Ectodermal cell (in vitro differentiated cells): ENCODE results near the gene ADAMTS4.
A peak's percentile ranks its signal among the peaks of the same experiment; 100 is the strongest.

Experiments
- H3K27ac ChIP-seq: 2 replicates; pipeline ENCODE4 v1.7.0; 2013; ENCODE audit warnings: mild to moderate bottlenecking, low read depth, low read length; ENCODE audit not compliant: insufficient read depth, poor library complexity, severe bottlenecking
- H3K27me3 ChIP-seq: 2 replicates; pipeline ENCODE4 v1.7.0; 2013; ENCODE audit warnings: mild to moderate bottlenecking, low read length; ENCODE audit not compliant: insufficient read depth, control insufficient read depth, poor library complexity, severe bottlenecking
- H3K36me3 ChIP-seq: one replicate; pipeline ENCODE4 v1.7.0; 2013; ENCODE audit warnings: low read length; ENCODE audit not compliant: control insufficient read depth, insufficient read depth
- H3K4me1 ChIP-seq: one replicate; pipeline ENCODE4 v1.7.0; 2013; ENCODE audit warnings: low read length; ENCODE audit not compliant: control insufficient read depth, insufficient read depth
- H3K4me3 ChIP-seq: 2 replicates; pipeline ENCODE4 v1.7.0; 2013; ENCODE audit warnings: low read depth, low read length, control low read depth; ENCODE audit not compliant: insufficient read depth
- H3K9me3 ChIP-seq: 2 replicates; pipeline ENCODE4 v1.7.0; 2013; ENCODE audit warnings: mild to moderate bottlenecking, low read length, moderate library complexity; ENCODE audit not compliant: control insufficient read depth
- WGBS, 2 experiments: methylation state at CpG; one replicate each; pipeline ENCODE4 v1.1.7; 2013; ENCODE audit warnings: missing lambda C conversion rate in 2 of 2; 5-methylcytosine and 5-hydroxymethylcytosine counted together

ADAMTS4 gene

GRCh38 chr1:161172776-161173376, 26.0 kb downstream of the ADAMTS4 start:
- Histone ChIP-seq H3K9me3 (no peaks in the 10 kb centered on the region), H3K4me1 (no peaks in the 10 kb centered on the region), H3K27ac (no peak overlapping the region), H3K36me3 (peaks cover 40% of the 10 kb centered on the region), H3K27me3 (no peaks in the 10 kb centered on the region), H3K4me3 (no peak overlapping the region)
- WGBS, 2 experiments = 91 to 93% methylated on average over 4 of the region's 4 CpGs

GRCh38 chr1:161172349-161172748, 26.5 kb downstream of the ADAMTS4 start:
- Histone ChIP-seq H3K4me1 (no peaks in the 10 kb centered on the region), H3K36me3 (peaks cover 40% of the 10 kb centered on the region), H3K27ac (no peak overlapping the region), H3K4me3 (no peak overlapping the region), H3K27me3 (no peaks in the 10 kb centered on the region), H3K9me3 (no peaks in the 10 kb centered on the region)
- 85 to 100% methylated on average over 1 of the region's 1 CpG for WGBS, 2 experiments

DNA sequence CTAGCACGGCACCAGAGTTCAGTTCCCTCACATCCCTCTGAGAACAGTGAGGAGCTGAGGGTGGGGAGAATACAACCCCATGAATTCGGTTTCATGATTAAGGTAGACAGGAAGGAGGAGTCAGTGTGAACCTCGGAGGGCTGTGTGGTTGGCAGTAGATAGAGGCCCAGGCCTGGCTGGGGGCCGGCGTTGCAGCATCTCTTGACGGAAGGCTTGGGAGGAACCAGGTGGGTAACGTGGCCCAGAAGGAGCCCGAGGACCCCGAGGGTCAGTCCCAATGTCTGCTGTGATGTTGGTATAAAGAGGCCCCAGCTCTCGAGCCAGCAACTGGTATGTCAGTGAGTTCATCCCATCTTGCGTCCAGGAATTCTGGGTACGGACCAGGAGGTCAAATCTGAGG, 27.2 kb downstream of the ADAMTS4 start:
- Histone ChIP-seq H3K4me3 (no peak overlapping the region), H3K27ac (no peak overlapping the region), H3K27me3 (no peaks in the 10 kb centered on the region), H3K9me3 (no peaks in the 10 kb centered on the region), H3K36me3 (peaks cover 40% of the 10 kb centered on the region), H3K4me1 (no peaks in the 10 kb centered on the region)
- WGBS, 2 experiments = 95 to 97% methylated on average over 12 of the region's 12 CpGs

- Histone ChIP-seq H3K4me1 (no peaks in the 10 kb centered on the region), H3K36me3 (peaks cover 40% of the 10 kb centered on the region), H3K27ac (no peak overlapping the region), H3K27me3 (no peaks in the 10 kb centered on the region), H3K4me3 (no peak overlapping the region), H3K9me3 (no peaks in the 10 kb centered on the region)
- WGBS, 2 experiments = 84 to 88% methylated on average over 5 of the region's 5 CpGs
Observed at GRCh38 chr1:161171191-161171590, 27.7 kb downstream of the ADAMTS4 start.

DNA sequence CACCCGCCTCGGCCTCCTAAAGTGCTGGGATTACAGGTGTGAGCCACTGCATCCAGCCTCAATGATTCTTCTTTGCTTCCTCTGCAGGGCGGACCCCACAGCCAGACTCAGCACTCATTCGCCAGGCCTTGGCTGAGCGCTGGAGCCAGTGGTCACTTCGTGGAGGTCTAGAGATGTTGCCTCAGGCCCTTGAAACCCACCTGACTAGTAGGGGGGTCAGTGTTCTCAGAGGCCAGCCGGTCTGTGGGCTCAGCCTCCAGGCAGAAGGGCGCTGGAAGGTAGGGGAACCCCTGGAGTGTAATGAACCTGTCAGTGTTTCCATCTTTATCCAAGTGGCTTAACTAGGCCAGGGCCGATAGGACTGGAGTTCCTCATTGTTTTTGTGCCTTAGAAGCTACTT, 29.9 kb downstream of the ADAMTS4 start:
- WGBS, 2 experiments = 92 to 97% methylated on average over 9 of the region's 9 CpGs
- H3K27me3 ChIP-seq = no peaks in the 10 kb centered on the region
- H3K9me3 ChIP-seq = no peaks in the 10 kb centered on the region
- H3K4me1 ChIP-seq = no peaks in the 10 kb centered on the region
- no peak overlapping the region for H3K4me3 ChIP-seq
- peaks cover 33% of the 10 kb centered on the region for H3K36me3 ChIP-seq
- H3K27ac ChIP-seq = no peak overlapping the region

DNA sequence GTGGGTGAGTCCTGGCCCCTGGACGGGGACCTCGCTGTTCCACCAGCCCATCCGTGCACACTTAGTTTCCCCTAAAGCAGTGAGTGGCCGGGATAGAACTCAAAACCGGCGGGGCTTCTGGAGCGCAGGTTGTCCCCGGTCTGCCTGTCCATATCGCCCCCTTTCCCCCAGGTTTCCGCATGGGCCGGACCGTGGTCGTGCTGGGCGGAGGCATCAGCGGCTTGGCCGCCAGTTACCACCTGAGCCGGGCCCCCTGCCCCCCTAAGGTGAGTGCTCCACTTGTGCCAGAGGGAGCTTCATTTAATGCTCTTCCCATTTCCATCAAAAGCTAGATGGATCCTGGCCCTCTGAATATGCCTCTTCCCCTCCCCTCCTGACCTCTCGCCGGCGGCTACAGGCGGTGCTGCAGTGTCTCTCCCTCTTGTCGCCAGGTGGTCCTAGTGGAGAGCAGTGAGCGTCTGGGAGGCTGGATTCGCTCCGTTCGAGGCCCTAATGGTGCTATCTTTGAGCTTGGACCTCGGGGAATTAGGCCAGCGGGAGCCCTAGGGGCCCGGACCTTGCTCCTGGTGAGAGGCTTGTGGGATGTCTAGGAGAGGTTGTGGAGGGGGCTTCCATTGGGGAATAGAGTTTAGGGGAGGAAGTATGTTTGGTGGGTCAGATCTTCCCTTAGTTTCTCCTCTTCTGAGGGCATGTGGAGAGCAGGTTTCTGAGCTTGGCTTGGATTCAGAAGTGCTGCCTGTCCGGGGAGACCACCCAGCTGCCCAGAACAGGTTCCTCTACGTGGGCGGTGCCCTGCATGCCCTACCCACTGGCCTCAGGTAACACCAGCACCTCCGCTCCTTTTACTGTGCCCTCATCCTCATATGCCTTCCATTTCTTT, 31.9 kb downstream of the ADAMTS4 start:
- Histone ChIP-seq H3K27ac (peak overlapping the region; percentile 92), H3K4me1 (no peaks in the 10 kb centered on the region), H3K36me3 (peaks cover 20% of the 10 kb centered on the region), H3K4me3 (peak overlapping the region; percentile 90), H3K9me3 (no peaks in the 10 kb centered on the region), H3K27me3 (no peaks in the 10 kb centered on the region)
- 9% methylated on average over 33 of the region's 33 CpGs for WGBS, 2 experiments

GRCh38 chr1:161165742-161166668, 32.8 kb downstream of the ADAMTS4 start, which contains the start of gene PPOX:
PPOX (plus strand) TSS chr1:161166426; CDS start chr1:161166848, 422 bp downstream.
- Histone ChIP-seq H3K36me3 (peaks cover 18% of the 10 kb centered on the region), H3K27me3 (no peaks in the 10 kb centered on the region), H3K9me3 (no peaks in the 10 kb centered on the region), H3K4me1 (no peaks in the 10 kb centered on the region), H3K4me3 (peak within 1 kb of the TSS; percentile 90), H3K27ac (peak within 1 kb of the TSS; percentile 92)
- 0% methylated on average over 54 of the region's 54 CpGs for WGBS, 2 experiments

DNA sequence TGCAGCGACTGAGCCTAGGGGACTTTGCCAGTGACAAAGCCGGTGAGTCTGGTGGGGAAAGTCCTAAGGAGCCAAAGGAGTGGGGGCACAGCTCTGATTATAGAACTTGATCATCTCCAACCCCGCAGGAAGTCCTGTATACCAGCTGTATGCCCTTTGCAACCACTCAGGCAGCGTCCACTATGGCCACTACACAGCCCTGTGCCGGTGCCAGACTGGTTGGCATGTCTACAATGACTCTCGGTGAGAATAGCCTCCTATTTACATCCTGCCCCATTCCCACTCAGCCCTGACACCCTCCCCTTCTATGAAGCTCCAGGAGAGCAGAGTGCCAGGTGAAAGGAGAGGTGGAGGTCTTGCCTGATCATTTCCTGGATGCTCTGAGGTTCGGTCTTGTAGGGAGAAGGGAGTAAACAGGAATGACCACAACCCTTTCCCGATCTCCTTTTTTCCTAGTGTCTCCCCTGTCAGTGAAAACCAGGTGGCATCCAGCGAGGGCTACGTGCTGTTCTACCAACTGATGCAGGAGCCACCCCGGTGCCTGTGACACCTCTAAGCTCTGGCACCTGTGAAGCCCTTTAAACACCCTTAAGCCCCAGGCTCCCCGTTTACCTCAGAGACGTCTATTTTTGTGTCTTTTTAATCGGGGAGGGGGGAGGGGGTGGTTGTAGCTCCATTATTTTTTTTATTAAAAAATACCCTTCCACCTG, 33.8 kb downstream of the ADAMTS4 start:
- Histone ChIP-seq H3K4me3 (peak overlapping the region; percentile 90), H3K27ac (peak overlapping the region; percentile 92)

GRCh38 chr1:161163793-161164192, 35.1 kb downstream of the ADAMTS4 start:
- whole genome bisulfite sequencing, 2 experiments = 96% methylated on average over 5 of the region's 5 CpGs
- peaks cover 18% of the 10 kb centered on the region for H3K36me3 ChIP-seq
- no peaks in the 10 kb centered on the region for H3K27me3 ChIP-seq
- no peaks in the 10 kb centered on the region for H3K9me3 ChIP-seq
- H3K4me1 ChIP-seq = no peaks in the 10 kb centered on the region
- no peak overlapping the region for H3K27ac ChIP-seq
- no peak overlapping the region for H3K4me3 ChIP-seq

More for the DNA sequence above, 33.8 kb downstream of the ADAMTS4 start:
- H3K4me1 ChIP-seq = no peaks in the 10 kb centered on the region
- 92% methylated on average over 11 of the region's 14 CpGs for WGBS, 2 experiments
- peaks cover 18% of the 10 kb centered on the region for H3K36me3 ChIP-seq
- H3K27me3 ChIP-seq = no peaks in the 10 kb centered on the region
- H3K9me3 ChIP-seq = no peaks in the 10 kb centered on the region
